A673 (cell line): ENCODE results near the gene CUX1.

ENCODE experiments used
- EZH2 ChIP-seq: fragments of 200-600 bp; sonication (generic); IDR thresholded peaks from 2 replicates; pipeline ENCODE4 v1.6.1; 2017; ENCODE audit warnings: borderline replicate concordance, low read depth, mild to moderate bottlenecking, mixed read lengths, antibody characterized with exemption, low read length; ENCODE audit not compliant: poor library complexity, severe bottlenecking
- TF ChIP-seq, protein P1 (sequence below): fragments of 300-800, 200-600 bp; sonication (generic); conservative IDR thresholded peaks from 2 replicates; pipeline ENCODE4 v1.5.1; 2017; ENCODE audit warnings: low read depth, mild to moderate bottlenecking, antibody characterized with exemption, low read length, moderate library complexity, mixed read lengths

GRCh38 chr7:102210787-102211186 is 393.4 kb downstream of the CUX1 start:
- TF ChIP-seq, protein P1, sequence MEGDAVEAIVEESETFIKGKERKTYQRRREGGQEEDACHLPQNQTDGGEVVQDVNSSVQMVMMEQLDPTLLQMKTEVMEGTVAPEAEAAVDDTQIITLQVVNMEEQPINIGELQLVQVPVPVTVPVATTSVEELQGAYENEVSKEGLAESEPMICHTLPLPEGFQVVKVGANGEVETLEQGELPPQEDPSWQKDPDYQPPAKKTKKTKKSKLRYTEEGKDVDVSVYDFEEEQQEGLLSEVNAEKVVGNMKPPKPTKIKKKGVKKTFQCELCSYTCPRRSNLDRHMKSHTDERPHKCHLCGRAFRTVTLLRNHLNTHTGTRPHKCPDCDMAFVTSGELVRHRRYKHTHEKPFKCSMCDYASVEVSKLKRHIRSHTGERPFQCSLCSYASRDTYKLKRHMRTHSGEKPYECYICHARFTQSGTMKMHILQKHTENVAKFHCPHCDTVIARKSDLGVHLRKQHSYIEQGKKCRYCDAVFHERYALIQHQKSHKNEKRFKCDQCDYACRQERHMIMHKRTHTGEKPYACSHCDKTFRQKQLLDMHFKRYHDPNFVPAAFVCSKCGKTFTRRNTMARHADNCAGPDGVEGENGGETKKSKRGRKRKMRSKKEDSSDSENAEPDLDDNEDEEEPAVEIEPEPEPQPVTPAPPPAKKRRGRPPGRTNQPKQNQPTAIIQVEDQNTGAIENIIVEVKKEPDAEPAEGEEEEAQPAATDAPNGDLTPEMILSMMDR: no peak
- no peak for TF ChIP-seq EZH2
